Measurements from ENCODE around the gene TRIM8.
A peak's percentile ranks its signal among the peaks of the same experiment; 100 is the strongest.

Gene TRIM8

DNA sequence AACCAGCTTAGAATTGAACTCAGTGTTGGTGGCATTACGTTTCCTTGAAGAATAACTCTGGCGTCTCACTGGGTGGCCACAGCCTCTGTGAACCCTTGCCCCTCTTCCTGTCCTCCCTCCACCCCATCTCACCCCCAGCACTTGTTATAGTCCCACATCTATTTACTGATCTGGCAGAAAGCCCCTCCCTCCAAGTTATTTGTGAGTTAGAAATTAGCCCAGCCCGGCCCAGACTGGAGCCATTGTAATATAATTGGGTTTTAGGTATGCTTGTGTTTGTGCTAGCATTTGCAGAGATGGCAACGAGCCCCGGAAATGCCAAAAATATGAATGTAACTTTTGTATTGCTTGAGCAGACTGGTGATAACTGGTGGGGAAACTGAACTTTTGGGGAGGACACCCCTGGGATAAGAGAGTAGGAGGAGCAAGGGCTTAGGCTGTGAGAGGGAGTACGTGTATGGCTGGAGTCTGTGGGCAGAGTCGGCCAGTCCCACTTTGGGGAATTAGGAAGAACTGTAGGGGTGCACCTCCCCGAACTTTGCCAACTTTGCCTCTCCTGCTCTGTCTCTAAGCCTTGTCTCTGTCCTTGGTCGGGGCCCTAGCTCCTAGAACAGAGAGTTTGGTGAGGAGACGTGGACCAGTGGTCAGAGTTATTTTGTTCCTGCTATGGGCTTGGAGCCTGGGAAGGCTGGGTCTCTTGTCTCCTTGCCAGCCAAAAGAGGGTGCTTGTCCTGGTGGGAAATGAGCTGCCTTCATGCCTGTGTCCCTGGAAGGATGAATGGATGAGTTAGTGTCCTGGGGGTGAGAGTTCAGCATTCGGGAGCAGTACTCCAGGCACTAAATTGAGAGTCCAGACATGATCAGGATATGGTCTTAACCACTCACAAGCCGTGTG, 19.3 kb upstream of the TRIM8 start:
- Histone ChIP-seq H3K4me3 (ENCODE audit: low read depth, low read length) (no peak overlapping the region), H3K27ac (ENCODE audit: low read depth, low read length) (no peak overlapping the region), H3K36me3 (ENCODE audit: control insufficient read depth, insufficient read depth, low read length) (no peaks in the 10 kb centered on the region), H3K9ac (ENCODE audit: low read length) (no peak overlapping the region), H3K27me3 (ENCODE audit: control insufficient read depth, insufficient read depth, low read length) (no peaks in the 10 kb centered on the region), H3K9me3 (ENCODE audit: control insufficient read depth, insufficient read depth, low read depth, low read length) (no peaks in the 10 kb centered on the region), H3K4me1 (ENCODE audit: control insufficient read depth, insufficient read depth, low read length) (peaks cover 64% of the 10 kb centered on the region)

DNA sequence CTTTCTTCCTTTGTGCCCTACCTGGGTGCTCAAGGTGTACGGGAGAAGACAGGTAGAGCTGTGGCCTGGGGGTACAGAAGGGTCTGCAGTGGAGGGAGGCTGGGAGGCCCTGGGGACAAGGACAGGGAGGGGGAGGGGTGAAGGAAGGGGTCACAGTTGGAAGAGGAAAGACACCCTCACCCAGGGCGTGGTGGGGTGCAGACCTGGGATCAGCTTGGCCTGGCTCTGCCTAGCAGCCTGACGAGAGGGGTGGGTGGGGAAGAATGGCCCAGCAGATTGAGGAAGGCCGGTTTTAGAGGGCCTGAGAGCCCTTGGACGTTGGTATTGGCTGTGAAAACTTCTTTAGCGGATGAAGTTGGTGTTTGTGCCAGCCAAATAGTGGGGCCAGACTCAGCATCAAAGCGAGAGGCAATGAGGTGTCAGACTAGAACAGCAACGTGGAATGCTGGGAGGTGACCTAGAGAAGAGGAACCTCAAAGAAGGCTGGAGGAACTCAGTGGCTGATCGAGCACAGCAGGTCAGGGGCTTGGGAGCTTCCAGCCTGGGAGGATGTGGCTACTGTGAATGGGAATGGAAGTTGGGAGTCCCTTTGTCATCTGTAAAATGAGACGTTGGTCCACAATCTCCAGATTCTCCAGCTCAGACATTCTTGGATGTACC, 18.1 kb upstream of the TRIM8 start:
- Histone ChIP-seq H3K4me3 (ENCODE audit: low read depth, low read length) (no peak overlapping the region), H3K27ac (ENCODE audit: low read depth, low read length) (no peak overlapping the region), H3K4me1 (ENCODE audit: control insufficient read depth, insufficient read depth, low read length) (peaks cover 67% of the 10 kb centered on the region), H3K36me3 (ENCODE audit: control insufficient read depth, insufficient read depth, low read length) (no peaks in the 10 kb centered on the region), H3K9ac (ENCODE audit: low read length) (no peak overlapping the region), H3K27me3 (ENCODE audit: control insufficient read depth, insufficient read depth, low read length) (no peaks in the 10 kb centered on the region), H3K9me3 (ENCODE audit: control insufficient read depth, insufficient read depth, low read depth, low read length) (no peaks in the 10 kb centered on the region)

DNA sequence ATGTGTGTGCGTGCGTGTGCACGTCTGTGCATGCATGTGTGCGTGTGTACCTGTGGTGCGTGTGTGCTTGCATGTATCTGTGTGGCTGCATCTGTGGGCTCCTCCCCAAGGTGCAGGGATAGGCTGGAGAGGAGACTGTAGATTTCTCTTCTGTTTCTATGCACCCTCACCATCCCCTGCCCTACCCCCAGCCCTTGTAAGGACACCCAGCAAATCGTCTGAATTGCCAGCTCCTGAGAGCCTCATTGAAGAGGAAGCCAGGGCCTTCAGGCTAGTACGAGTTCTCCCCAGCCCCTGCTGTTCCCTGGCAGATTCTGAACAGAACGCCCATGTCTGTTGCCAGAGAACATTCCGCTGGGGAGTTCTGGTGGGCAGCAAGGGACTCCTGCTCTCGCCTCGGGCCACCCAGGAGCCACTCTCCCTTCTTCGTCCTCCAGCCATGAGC, 17.0 kb upstream of the TRIM8 start:
- Histone ChIP-seq H3K4me1 (ENCODE audit: control insufficient read depth, insufficient read depth, low read length) (peaks cover 64% of the 10 kb centered on the region), H3K4me3 (ENCODE audit: low read depth, low read length) (peak overlapping the region; percentile 19; the same call in 1 of the 2 replicates), H3K36me3 (ENCODE audit: control insufficient read depth, insufficient read depth, low read length) (no peaks in the 10 kb centered on the region), H3K27ac (ENCODE audit: low read depth, low read length) (peak overlapping the region; percentile 92), H3K27me3 (ENCODE audit: control insufficient read depth, insufficient read depth, low read length) (no peaks in the 10 kb centered on the region), H3K9ac (ENCODE audit: low read length) (peak overlapping the region; percentile 75), H3K9me3 (ENCODE audit: control insufficient read depth, insufficient read depth, low read depth, low read length) (no peaks in the 10 kb centered on the region)

DNA sequence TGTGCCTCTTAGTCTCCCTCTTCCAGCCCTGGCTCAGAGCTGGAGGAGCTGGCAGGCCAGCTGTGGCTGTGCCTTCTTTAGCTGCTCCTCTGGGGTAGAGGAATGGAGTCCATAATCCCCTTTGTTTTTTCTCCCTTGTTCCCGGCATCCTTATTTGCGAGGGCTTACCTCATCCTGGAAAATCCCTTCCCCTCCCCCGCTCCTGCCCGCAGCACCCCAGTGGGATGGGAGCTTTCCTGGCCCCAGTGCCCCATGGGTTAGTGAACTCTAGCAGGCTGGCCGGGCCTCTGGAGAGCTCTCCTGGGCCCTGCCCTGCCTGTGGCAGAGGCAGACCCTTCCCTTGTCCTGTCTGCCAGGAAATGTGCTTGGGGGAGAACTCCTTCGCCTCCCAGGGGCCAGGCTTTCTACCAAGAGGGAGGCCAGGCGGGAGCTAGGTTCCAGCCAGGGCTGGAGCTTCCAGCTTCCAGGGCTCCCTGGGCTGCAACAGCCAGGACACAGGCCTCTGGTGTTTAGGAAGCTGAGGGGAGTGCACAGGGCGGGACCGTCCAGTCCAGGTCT, 16.5 kb upstream of the TRIM8 start:
- Histone ChIP-seq H3K27me3 (ENCODE audit: control insufficient read depth, insufficient read depth, low read length) (no peaks in the 10 kb centered on the region), H3K9ac (ENCODE audit: low read length) (peak overlapping the region; percentile 75), H3K4me3 (ENCODE audit: low read depth, low read length) (peak overlapping the region; percentile 19; the same call in 1 of the 2 replicates), H3K4me1 (ENCODE audit: control insufficient read depth, insufficient read depth, low read length) (peaks cover 65% of the 10 kb centered on the region), H3K9me3 (ENCODE audit: control insufficient read depth, insufficient read depth, low read depth, low read length) (no peaks in the 10 kb centered on the region), H3K27ac (ENCODE audit: low read depth, low read length) (peak overlapping the region; percentile 92), H3K36me3 (ENCODE audit: control insufficient read depth, insufficient read depth, low read length) (no peaks in the 10 kb centered on the region)

DNA sequence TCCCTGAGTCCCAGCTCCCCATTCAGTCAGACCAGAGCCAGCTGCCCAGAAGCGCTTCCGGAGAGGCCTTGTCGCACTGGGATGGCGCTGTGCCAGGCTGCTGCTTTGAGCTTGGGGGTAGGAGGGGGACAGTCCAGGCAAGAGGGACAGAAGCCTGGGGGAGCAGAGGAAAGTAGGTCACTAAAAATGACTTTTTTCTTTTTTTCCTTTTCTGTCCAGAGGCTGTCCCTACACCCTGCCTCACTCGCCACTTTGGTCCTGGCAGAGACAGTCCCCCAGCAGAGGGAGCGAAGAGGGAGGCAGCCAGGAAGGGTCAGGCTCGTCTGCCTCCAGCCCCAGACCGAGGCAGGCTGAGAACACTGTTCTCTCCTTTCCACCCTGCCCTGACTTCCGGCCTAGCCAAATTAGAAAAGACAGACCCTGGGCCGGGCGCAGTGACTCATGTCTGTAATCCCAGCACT, 15.8 kb upstream of the TRIM8 start:
- Histone ChIP-seq H3K27ac (ENCODE audit: low read depth, low read length) (peak overlapping the region; percentile 92), H3K27me3 (ENCODE audit: control insufficient read depth, insufficient read depth, low read length) (no peaks in the 10 kb centered on the region), H3K4me1 (ENCODE audit: control insufficient read depth, insufficient read depth, low read length) (peaks cover 71% of the 10 kb centered on the region), H3K9ac (ENCODE audit: low read length) (peak overlapping the region; percentile 75), H3K36me3 (ENCODE audit: control insufficient read depth, insufficient read depth, low read length) (no peaks in the 10 kb centered on the region), H3K4me3 (ENCODE audit: low read depth, low read length) (0 out of 2 replicates have a peak overlapping the region, but pooled peaks have one; percentile 3), H3K9me3 (ENCODE audit: control insufficient read depth, insufficient read depth, low read depth, low read length) (no peaks in the 10 kb centered on the region)

DNA sequence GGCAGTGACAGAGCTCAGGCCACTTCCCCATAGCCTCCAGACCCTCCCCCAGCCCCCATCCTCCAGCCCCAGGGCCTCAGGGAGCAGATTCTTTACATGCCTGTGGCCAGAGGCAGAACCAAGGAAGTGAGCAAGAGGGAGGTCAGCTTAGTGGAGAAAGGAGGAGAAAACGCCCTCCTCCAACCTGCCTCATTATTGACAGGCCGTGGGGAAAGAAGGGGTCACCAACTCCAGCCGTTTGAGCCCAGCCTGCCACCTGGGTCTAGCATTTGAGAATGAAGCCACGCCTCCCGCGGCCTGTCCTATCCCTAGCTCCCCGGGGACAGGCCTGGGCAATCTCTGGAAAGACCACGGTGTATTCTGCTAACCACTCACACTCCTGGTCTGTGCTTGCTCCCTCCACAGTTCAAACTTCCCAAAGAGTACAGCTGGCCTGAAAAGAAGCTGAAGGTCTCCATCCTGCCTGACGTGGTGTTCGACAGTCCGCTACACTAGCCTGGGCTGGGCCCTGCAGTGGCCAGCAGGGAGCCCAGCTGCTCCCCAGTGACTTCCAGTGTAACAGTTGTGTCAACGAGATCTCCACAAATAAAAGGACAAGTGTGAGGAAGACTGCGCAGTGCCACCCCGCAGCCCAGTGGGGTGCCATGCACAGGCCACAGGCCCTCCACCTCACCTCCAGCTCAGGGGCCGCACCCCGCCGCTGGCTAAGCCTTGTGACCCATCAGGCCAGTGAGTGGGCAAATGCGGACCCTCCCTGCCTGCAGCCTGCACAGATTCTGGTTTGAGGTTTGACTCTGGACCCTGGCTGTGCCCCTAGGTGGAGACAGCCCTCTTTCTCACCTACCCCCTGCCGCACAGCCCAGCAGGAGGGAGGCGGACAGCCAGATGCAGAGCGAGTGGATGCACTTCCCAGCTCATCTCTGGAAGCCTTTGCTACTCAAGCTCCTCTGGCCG, 14.3 kb upstream of the TRIM8 start:
- peak overlapping the region; percentile 89 for H3K27ac ChIP-seq (ENCODE audit: low read depth, low read length)
- H3K4me1 ChIP-seq (ENCODE audit: control insufficient read depth, insufficient read depth, low read length) = peaks cover 83% of the 10 kb centered on the region
- H3K9me3 ChIP-seq (ENCODE audit: control insufficient read depth, insufficient read depth, low read depth, low read length) = no peaks in the 10 kb centered on the region
- peak overlapping the region; percentile 60 for H3K9ac ChIP-seq (ENCODE audit: low read length)
- H3K4me3 ChIP-seq (ENCODE audit: low read depth, low read length) = 0 out of 2 replicates have a peak overlapping the region, but pooled peaks have one; percentile 4
- no peaks in the 10 kb centered on the region for H3K36me3 ChIP-seq (ENCODE audit: control insufficient read depth, insufficient read depth, low read length)
- no peaks in the 10 kb centered on the region for H3K27me3 ChIP-seq (ENCODE audit: control insufficient read depth, insufficient read depth, low read length)

DNA sequence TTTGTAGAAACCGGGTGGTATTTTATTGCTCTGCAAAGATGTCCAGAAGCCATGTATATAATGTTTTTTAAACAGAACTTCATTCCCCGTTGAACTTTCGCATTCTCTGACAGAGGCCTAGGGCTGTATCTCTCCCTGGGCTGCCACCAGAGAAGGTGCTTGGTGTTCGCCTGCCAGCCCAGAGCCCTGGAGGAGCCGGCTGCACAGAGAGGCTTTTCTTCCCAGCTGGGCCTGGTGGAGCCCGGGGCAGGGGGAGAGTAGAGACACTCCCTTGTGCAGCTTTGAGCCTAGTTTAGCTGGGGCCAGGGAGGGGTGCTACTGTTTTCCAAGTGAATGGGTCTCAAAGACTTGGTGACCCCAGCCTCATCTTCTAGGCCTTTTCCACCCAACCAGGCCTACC, 13.6 kb upstream of the TRIM8 start:
- no peak overlapping the region for H3K4me3 ChIP-seq (ENCODE audit: low read depth, low read length)
- no peaks in the 10 kb centered on the region for H3K27me3 ChIP-seq (ENCODE audit: control insufficient read depth, insufficient read depth, low read length)
- peaks cover 80% of the 10 kb centered on the region for H3K4me1 ChIP-seq (ENCODE audit: control insufficient read depth, insufficient read depth, low read length)
- no peaks in the 10 kb centered on the region for H3K36me3 ChIP-seq (ENCODE audit: control insufficient read depth, insufficient read depth, low read length)
- H3K9ac ChIP-seq (ENCODE audit: low read length) = no peak overlapping the region
- no peaks in the 10 kb centered on the region for H3K9me3 ChIP-seq (ENCODE audit: control insufficient read depth, insufficient read depth, low read depth, low read length)
- peak overlapping the region; percentile 89; the same call in 1 of the 2 replicates for H3K27ac ChIP-seq (ENCODE audit: low read depth, low read length)

DNA sequence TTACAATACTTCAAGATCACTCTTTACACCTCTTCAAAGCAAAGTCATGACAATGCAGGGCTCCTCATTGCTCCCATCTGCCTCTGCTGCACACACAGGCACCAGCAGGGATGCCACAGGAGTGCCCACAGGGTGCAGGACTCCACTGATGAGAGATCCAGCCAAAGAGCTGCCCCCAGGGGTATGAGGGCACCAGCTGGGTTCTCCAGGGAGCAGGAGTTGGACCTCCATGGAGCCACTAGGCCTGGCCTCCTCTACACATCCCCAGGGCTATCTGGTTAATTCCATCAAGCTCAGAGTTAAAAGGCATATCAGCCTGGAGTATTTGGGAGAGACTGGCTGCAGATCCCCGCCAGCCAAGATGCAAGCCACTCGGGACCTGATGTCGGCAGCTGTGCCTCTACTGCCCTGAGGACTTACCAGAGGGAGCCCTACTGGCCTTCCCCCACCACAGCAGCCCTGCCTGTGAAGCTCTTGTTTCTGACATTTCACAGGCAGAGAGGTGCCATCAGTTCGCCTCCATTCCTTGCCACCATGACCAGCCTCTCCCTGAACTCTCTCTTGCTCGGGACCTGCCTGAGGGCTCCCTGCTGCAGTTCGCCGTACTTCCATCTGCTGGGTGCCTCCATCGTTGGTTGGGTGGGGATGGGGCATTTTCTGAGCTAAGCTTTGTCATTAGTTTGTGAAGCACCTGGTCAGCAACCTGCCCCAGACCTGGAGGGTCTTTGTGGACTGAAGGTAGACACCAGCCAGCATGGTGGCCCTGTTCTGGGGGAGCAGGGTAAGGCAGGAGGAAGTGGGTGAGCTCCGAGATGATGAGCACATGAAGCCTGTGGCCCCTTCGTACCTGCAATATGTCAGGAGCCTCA, 12.5 kb upstream of the TRIM8 start:
- Histone ChIP-seq H3K27ac (ENCODE audit: low read depth, low read length) (no peak overlapping the region), H3K4me3 (ENCODE audit: low read depth, low read length) (no peak overlapping the region), H3K4me1 (ENCODE audit: control insufficient read depth, insufficient read depth, low read length) (peaks cover 71% of the 10 kb centered on the region), H3K9ac (ENCODE audit: low read length) (no peak overlapping the region), H3K27me3 (ENCODE audit: control insufficient read depth, insufficient read depth, low read length) (no peaks in the 10 kb centered on the region), H3K36me3 (ENCODE audit: control insufficient read depth, insufficient read depth, low read length) (no peaks in the 10 kb centered on the region), H3K9me3 (ENCODE audit: control insufficient read depth, insufficient read depth, low read depth, low read length) (no peaks in the 10 kb centered on the region)

DNA sequence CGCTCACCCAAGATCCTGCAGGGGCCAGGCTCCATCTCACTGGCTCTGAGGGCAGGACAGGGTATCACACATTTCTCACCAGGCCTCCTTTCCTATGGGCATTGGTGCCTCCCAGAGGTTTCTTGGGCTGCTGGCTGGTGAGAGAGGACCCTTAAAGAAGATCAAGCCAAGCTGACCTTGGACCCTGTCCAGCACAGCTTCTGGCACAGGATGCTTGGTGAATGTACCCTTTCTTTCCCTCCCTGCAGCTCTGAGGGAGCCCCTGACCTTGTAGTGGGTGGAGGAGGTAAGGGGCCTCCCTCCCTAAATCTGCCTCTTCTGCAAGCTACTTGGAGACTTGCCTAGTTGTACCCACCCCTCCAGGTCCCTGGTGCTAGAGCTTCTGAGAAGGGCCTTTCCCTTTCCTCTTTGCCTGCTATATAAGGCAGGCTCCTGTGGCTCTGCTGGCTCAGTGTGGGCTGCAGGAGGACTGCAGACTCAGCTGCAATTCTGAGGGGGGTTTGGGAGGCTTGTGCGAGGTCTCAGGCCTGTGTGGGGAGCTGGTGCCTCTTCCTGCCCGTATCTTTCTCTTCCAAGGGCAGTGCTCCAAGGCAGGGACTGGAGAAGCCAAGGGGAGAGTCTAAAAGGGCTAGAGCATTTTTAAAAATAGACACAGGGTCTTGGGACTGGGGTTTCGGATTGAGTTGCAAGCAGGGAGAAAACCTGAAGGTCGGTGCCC, 11.7 kb upstream of the TRIM8 start:
- no peaks in the 10 kb centered on the region for H3K9me3 ChIP-seq (ENCODE audit: control insufficient read depth, insufficient read depth, low read depth, low read length)
- H3K9ac ChIP-seq (ENCODE audit: low read length) = no peak overlapping the region
- peaks cover 63% of the 10 kb centered on the region for H3K4me1 ChIP-seq (ENCODE audit: control insufficient read depth, insufficient read depth, low read length)
- no peaks in the 10 kb centered on the region for H3K36me3 ChIP-seq (ENCODE audit: control insufficient read depth, insufficient read depth, low read length)
- H3K27ac ChIP-seq (ENCODE audit: low read depth, low read length) = no peak overlapping the region
- no peak overlapping the region for H3K4me3 ChIP-seq (ENCODE audit: low read depth, low read length)
- H3K27me3 ChIP-seq (ENCODE audit: control insufficient read depth, insufficient read depth, low read length) = no peaks in the 10 kb centered on the region
